ENCODE data around the gene ZNF37A.

GRCh38 chr10:38157270-38157685 lies 63.1 kb downstream of the ZNF37A start:
- no peak for TF ChIP-seq POLR2A (IDR thresholded peaks at IDR 0.05)
- TF ChIP-seq, protein P1, sequence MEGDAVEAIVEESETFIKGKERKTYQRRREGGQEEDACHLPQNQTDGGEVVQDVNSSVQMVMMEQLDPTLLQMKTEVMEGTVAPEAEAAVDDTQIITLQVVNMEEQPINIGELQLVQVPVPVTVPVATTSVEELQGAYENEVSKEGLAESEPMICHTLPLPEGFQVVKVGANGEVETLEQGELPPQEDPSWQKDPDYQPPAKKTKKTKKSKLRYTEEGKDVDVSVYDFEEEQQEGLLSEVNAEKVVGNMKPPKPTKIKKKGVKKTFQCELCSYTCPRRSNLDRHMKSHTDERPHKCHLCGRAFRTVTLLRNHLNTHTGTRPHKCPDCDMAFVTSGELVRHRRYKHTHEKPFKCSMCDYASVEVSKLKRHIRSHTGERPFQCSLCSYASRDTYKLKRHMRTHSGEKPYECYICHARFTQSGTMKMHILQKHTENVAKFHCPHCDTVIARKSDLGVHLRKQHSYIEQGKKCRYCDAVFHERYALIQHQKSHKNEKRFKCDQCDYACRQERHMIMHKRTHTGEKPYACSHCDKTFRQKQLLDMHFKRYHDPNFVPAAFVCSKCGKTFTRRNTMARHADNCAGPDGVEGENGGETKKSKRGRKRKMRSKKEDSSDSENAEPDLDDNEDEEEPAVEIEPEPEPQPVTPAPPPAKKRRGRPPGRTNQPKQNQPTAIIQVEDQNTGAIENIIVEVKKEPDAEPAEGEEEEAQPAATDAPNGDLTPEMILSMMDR (IDR thresholded peaks at IDR 0.05) = no peak
